Activated T-cell treated with anti-CD3 and anti-CD28 coated beads, Interleukin-2, amount 50 U/mL, for 4 hours (primary cell): ENCODE data around the gene DLGAP1. TPM values are rescaled to one million over a fixed set of nuclear protein-coding genes. Genes with fewer than 3 reads are reported as not detected.
"Not testable (repeated sequence)": the region's sequence is repeated elsewhere in the genome, so short reads cannot be mapped to it uniquely, and the experiment has no call there.

ENCODE experiments used
- ATAC-seq, 2 donors: fragments of 200-7000 bp; cut with Tn5 transposase; one replicate each; pipeline ENCODE4 v1.10.0; 2021
- DNase-seq: peaks from one replicate; pipeline ENCODE4 v3.0.0-alpha.2; 2020
- H3K27me3 Mint-ChIP-seq: one replicate; pipeline ENCODE4 v1.8.0; 2021; ENCODE audit warnings: low read depth, mixed read lengths
- H3K36me3 Mint-ChIP-seq: one replicate; pipeline ENCODE4 v1.8.0; 2022; ENCODE audit warnings: mixed read lengths; ENCODE audit not compliant: insufficient read depth
- H3K4me1 Mint-ChIP-seq: one replicate; pipeline ENCODE4 v1.8.0; 2021; ENCODE audit warnings: low read depth, mixed read lengths
- H3K4me3 Mint-ChIP-seq: one replicate; pipeline ENCODE4 v1.8.0; 2021; ENCODE audit warnings: mild to moderate bottlenecking, moderate library complexity, mixed read lengths
- H3K9me3 Mint-ChIP-seq: one replicate; pipeline ENCODE4 v1.8.0; 2021; ENCODE audit warnings: mixed read lengths
- total RNA-seq, 3 donors: library from RNA; stranded (reverse); gene quantifications; one replicate each; pipeline ENCODE4 v1.2.1, GENCODE V29; 2021

DLGAP1 gene
- total RNA-seq, 3 donors from 2014 or later, result 0.16 TPM; not detected in 2

GRCh38 chr18:4292696-4293095 is 162.4 kb downstream of the DLGAP1 start:
- Mint-ChIP-seq H3K9me3 (peaks cover 10% of the 10 kb centered on the region), H3K27me3 (no peaks in the 10 kb centered on the region), H3K4me1 (no peaks in the 10 kb centered on the region), H3K4me3 (no peak overlapping the region), H3K36me3 (no peaks in the 10 kb centered on the region)
- ATAC-seq (no peak), DNase-seq (no peak)

- H3K4me1 Mint-ChIP-seq, DNase-seq, H3K36me3 Mint-ChIP-seq, H3K27me3 Mint-ChIP-seq, H3K4me3 Mint-ChIP-seq, ATAC-seq: not testable (repeated sequence)
- peaks cover 20% of the 10 kb centered on the region for H3K9me3 Mint-ChIP-seq
Measured at GRCh38 chr18:4287340-4287739, 167.8 kb downstream of the DLGAP1 start.

- H3K36me3 Mint-ChIP-seq, result no peaks in the 10 kb centered on the region
- no peak for DNase-seq
- no peaks in the 10 kb centered on the region for H3K4me1 Mint-ChIP-seq
- no peak for ATAC-seq
- H3K9me3 Mint-ChIP-seq, result peaks cover 20% of the 10 kb centered on the region
- no peaks in the 10 kb centered on the region for H3K27me3 Mint-ChIP-seq
- H3K4me3 Mint-ChIP-seq, result no peak overlapping the region
Measured at GRCh38 chr18:4286256-4286655, 168.9 kb downstream of the DLGAP1 start.

- Mint-ChIP-seq H3K36me3 (no peaks in the 10 kb centered on the region), H3K4me3 (no peak overlapping the region), H3K4me1 (no peaks in the 10 kb centered on the region), H3K9me3 (peaks cover 20% of the 10 kb centered on the region), H3K27me3 (no peaks in the 10 kb centered on the region)
- no peak for ATAC-seq
- no peak for DNase-seq
Measured at GRCh38 chr18:4285525-4285924, 169.6 kb downstream of the DLGAP1 start.

GRCh38 chr18:4284528-4284927 is 170.6 kb downstream of the DLGAP1 start:
- Mint-ChIP-seq H3K9me3 (peaks cover 20% of the 10 kb centered on the region), H3K27me3 (no peaks in the 10 kb centered on the region), H3K36me3 (no peaks in the 10 kb centered on the region), H3K4me1 (no peaks in the 10 kb centered on the region), H3K4me3 (no peak overlapping the region)
- DNase-seq, result no peak
- no peak for ATAC-seq

GRCh38 chr18:4283746-4284291 is 171.3 kb downstream of the DLGAP1 start:
- Mint-ChIP-seq H3K4me3 (no peak overlapping the region), H3K36me3 (no peaks in the 10 kb centered on the region), H3K9me3 (peaks cover 20% of the 10 kb centered on the region), H3K27me3 (no peaks in the 10 kb centered on the region), H3K4me1 (no peaks in the 10 kb centered on the region)
- no peak for ATAC-seq
- no peak for DNase-seq

GRCh38 chr18:4282954-4283353 is 172.2 kb downstream of the DLGAP1 start:
- no peak for ATAC-seq
- H3K4me1 Mint-ChIP-seq, result no peaks in the 10 kb centered on the region

GRCh38 chr18:4276953-4277585 is 178.0 kb downstream of the DLGAP1 start:
- no peaks in the 10 kb centered on the region for H3K36me3 Mint-ChIP-seq
- ATAC-seq, result no peak
- DNase-seq, result no peak

More at GRCh38 chr18:4282954-4283353, 172.2 kb downstream of the DLGAP1 start:
- no peak for DNase-seq
- H3K4me3 Mint-ChIP-seq, result no peak overlapping the region
- H3K9me3 Mint-ChIP-seq, result peaks cover 15% of the 10 kb centered on the region
- H3K27me3 Mint-ChIP-seq, result no peaks in the 10 kb centered on the region
- H3K36me3 Mint-ChIP-seq, result no peaks in the 10 kb centered on the region

GRCh38 chr18:4271952-4272351 is 183.2 kb downstream of the DLGAP1 start:
- Mint-ChIP-seq H3K4me3 (no peak overlapping the region), H3K9me3 (peaks cover 3% of the 10 kb centered on the region), H3K27me3 (no peaks in the 10 kb centered on the region), H3K36me3 (no peaks in the 10 kb centered on the region), H3K4me1 (no peaks in the 10 kb centered on the region)
- DNase-seq (no peak), ATAC-seq (no peak)

More at GRCh38 chr18:4276953-4277585, 178.0 kb downstream of the DLGAP1 start:
- H3K27me3 Mint-ChIP-seq, result no peaks in the 10 kb centered on the region
- H3K4me1 Mint-ChIP-seq, result no peaks in the 10 kb centered on the region
- no peak overlapping the region for H3K4me3 Mint-ChIP-seq
- H3K9me3 Mint-ChIP-seq, result no peaks in the 10 kb centered on the region

GRCh38 chr18:4270988-4271387 is 184.1 kb downstream of the DLGAP1 start:
- Mint-ChIP-seq H3K4me1 (no peaks in the 10 kb centered on the region), H3K27me3 (no peaks in the 10 kb centered on the region), H3K36me3 (no peaks in the 10 kb centered on the region), H3K4me3 (no peak overlapping the region), H3K9me3 (peaks cover 4% of the 10 kb centered on the region)
- no peak for DNase-seq
- no peak for ATAC-seq

- H3K9me3 Mint-ChIP-seq, result peaks cover 4% of the 10 kb centered on the region
- H3K4me1 Mint-ChIP-seq, result no peaks in the 10 kb centered on the region
- H3K27me3 Mint-ChIP-seq, result no peaks in the 10 kb centered on the region
- no peak for DNase-seq
- no peak overlapping the region for H3K4me3 Mint-ChIP-seq
- H3K36me3 Mint-ChIP-seq, result no peaks in the 10 kb centered on the region
- no peak for ATAC-seq
Measured at GRCh38 chr18:4270016-4270415, 185.1 kb downstream of the DLGAP1 start.

GRCh38 chr18:4267641-4268040 is 187.5 kb downstream of the DLGAP1 start:
- Mint-ChIP-seq H3K9me3 (peaks cover 4% of the 10 kb centered on the region), H3K27me3 (no peaks in the 10 kb centered on the region), H3K4me1 (no peaks in the 10 kb centered on the region), H3K36me3 (no peaks in the 10 kb centered on the region), H3K4me3 (no peak overlapping the region)
- ATAC-seq (no peak), DNase-seq (no peak)

GRCh38 chr18:4264347-4264791 is 190.7 kb downstream of the DLGAP1 start:
- Mint-ChIP-seq H3K36me3 (no peaks in the 10 kb centered on the region), H3K4me1 (no peaks in the 10 kb centered on the region), H3K9me3 (peaks cover 4% of the 10 kb centered on the region), H3K4me3 (no peak overlapping the region), H3K27me3 (no peaks in the 10 kb centered on the region)
- no peak for DNase-seq
- ATAC-seq, result no peak

- DNase-seq (no peak), ATAC-seq (no peak)
- Mint-ChIP-seq H3K4me1 (no peaks in the 10 kb centered on the region), H3K36me3 (no peaks in the 10 kb centered on the region), H3K9me3 (peaks cover 5% of the 10 kb centered on the region), H3K27me3 (no peaks in the 10 kb centered on the region), H3K4me3 (no peak overlapping the region)
Measured at GRCh38 chr18:4260107-4260506, 195.0 kb downstream of the DLGAP1 start.

- Mint-ChIP-seq H3K4me1 (no peaks in the 10 kb centered on the region), H3K4me3 (no peak overlapping the region)
Measured at GRCh38 chr18:4256766-4257417, 198.2 kb downstream of the DLGAP1 start.

More at GRCh38 chr18:4256766-4257417, 198.2 kb downstream of the DLGAP1 start:
- no peak for ATAC-seq
- Mint-ChIP-seq H3K36me3 (no peaks in the 10 kb centered on the region), H3K27me3 (no peaks in the 10 kb centered on the region), H3K9me3 (peaks cover 8% of the 10 kb centered on the region)
- no peak for DNase-seq
